GM13976 (cell line): ENCODE results near the gene CCDC154.
A peak's percentile ranks its signal among the peaks of the same experiment; 100 is the strongest.

Source experiments
- DNase-seq: peaks from one replicate; pipeline ENCODE4 v3.0.0; 2012; ENCODE audit warnings: low spot score
- CTCF ChIP-seq: IDR thresholded peaks from 2 replicates; pipeline ENCODE4 v1.5.1; 2012; ENCODE audit warnings: borderline replicate concordance, mild to moderate bottlenecking; ENCODE audit not compliant: insufficient read depth; ENCODE audit errors: extremely low read depth, missing control alignments, control extremely low read depth
- in situ Hi-C: fragments of 300-500 bp; cut with MboI; formaldehyde crosslinking; loops from one replicate; pipeline ENCODE4 v1.12.0; 2022; ENCODE audit warnings: low sequenced_read_pairs, mixed read lengths, inconsistent platforms; ENCODE audit not compliant: unreplicated experiment

Gene CCDC154

GRCh38 chr16:1420111-1420539, 24.2 kb downstream of the CCDC154 start:
- no peak for DNase-seq
- in situ Hi-C loops, result no loop called here
- no peak for TF ChIP-seq CTCF

GRCh38 chr16:1416521-1416941, 27.8 kb downstream of the CCDC154 start:
- no peak for DNase-seq
- in situ Hi-C loops, result no loop called here
- TF ChIP-seq CTCF, result no peak

DNA sequence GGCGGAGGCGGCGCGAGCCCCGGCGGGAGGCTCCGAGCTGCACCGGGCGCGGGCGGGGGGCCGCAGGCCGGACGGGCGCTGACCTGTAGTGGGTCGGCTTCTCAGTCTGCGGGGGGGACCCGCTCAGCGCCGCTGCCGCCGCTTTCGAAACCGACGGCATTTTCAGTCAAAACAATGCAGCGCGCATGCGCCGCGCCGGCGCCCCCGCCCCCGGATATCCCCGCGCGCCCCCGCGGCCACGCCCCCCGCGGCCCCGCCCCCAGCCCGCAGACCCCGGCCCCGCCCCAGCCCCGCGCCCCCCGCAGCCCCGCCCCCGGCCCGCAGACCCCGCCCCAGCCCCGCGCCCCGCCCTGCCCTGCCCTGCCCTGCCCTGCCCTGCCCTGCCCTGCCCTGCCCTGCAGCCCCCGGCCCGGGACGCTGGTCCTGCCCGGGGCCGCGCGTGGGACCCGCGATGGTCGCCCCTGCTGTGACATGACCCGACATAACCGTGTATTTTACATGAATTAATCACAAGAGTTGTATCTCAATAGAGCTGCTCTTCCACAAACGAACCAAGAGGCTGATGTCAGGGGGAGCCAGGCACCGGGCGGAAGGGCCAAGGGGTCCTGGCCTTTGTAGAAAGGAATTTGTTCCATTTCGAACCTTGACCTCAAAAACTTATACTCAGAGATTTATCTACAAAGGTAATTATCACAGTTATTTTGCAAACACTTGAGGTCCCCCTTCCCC, 29.7 kb downstream of the CCDC154 start, which contains the start of gene UNKL:
Gene UNKL (minus strand): TSS at position 173 of the 729 bp plus-strand sequence. CDS start 13 bp downstream, at position 160.
- in situ Hi-C loops, result no loop called here
- no peak for TF ChIP-seq CTCF
- peak; percentile 93 for DNase-seq

GRCh38 chr16:1413684-1414531, 30.4 kb downstream of the CCDC154 start:
- peak; percentile 82 for DNase-seq
- peak; percentile 88 for TF ChIP-seq CTCF
- in situ Hi-C loops, result no loop called here

DNA sequence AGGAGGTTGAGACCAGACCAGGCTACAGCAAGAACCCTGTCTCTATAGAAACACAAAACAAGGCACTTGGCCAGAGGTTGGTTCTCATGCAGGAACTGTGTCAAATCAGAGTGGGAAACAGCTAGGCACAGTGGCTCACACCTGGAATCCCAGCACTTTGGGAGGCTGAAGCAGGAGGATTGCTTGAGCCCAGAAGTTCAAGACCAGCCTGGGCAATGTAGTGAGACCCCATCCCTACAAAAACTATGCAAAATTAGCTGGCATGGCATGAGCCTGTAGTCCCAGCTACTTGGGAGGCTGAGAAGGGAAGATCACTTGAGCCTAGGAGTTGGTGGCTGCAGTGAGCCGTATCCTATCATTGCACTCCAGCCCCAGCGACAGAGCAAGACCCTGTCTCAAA, 31.5 kb downstream of the CCDC154 start:
- no peak for TF ChIP-seq CTCF
- no peak for DNase-seq
- in situ Hi-C loops, result no loop called here

DNA sequence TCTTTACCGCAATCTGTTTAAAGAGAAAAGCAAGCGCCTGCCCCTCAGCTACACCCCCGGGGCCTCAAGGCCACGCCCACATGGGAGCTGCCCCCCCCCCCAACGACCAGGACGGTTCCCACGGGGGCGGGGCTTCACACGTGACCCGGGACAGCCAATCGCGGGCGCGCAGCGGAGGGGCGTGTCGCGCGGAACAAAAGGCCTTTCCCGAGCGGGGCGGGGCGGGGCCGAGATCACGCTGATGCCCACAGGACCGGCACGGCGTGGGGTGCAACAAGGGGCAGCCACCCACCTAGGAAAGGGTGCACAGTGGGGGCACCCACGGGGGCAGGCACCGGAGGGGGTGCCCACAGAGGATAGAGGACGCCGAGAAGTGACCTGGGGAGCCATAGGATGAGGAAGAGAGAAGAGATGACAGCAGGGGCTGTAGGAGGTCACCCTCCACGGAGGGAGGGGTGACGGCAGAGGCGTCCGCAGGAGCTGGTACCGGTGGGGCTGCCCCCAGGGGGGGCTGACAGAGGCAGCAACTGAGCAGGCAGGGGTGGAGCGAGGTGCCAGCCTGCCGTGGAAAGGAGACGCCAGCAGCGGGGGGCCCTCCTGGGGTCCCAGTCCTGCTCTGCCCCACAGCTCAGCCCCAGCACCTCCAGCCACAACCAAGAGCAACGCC, 36.1 kb downstream of the CCDC154 start:
- DNase-seq, result peak; percentile 98
- no peak for TF ChIP-seq CTCF
- in situ Hi-C loops, result no loop called here
